ENCODE measurements around the gene CCDC146. TPM values are rescaled to one million over a fixed set of nuclear protein-coding genes. Genes with fewer than 3 reads are reported as not detected.
A peak's percentile ranks its signal among the peaks of the same experiment; 100 is the strongest.
"Not testable (repeated sequence)": the region's sequence is repeated elsewhere in the genome, so short reads cannot be mapped to it uniquely, and the experiment has no call there.

Gene CCDC146
- total RNA-seq, 1 donor from 2014 or later: 4.3 TPM

DNA sequence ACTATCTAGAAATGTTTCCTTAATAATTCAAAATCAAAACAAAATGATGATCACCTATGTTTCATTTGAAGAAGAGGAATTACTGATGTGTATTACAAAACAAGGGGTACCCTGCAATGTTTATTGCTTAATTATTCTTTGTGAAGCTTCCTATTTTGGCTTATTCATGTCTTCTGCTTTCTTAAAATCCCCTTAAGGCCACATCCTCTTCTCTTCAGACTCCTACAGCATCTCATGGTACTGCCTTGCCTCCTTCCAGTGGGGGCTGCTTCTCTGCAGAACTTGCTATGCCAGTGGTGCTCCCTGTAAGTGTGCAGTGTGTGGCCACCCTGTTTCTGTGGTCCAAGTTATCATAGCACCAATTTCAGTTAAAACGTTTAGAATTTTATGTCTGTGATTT, 35.0 kb downstream of the CCDC146 start:
- TF ChIP-seq, protein P1, sequence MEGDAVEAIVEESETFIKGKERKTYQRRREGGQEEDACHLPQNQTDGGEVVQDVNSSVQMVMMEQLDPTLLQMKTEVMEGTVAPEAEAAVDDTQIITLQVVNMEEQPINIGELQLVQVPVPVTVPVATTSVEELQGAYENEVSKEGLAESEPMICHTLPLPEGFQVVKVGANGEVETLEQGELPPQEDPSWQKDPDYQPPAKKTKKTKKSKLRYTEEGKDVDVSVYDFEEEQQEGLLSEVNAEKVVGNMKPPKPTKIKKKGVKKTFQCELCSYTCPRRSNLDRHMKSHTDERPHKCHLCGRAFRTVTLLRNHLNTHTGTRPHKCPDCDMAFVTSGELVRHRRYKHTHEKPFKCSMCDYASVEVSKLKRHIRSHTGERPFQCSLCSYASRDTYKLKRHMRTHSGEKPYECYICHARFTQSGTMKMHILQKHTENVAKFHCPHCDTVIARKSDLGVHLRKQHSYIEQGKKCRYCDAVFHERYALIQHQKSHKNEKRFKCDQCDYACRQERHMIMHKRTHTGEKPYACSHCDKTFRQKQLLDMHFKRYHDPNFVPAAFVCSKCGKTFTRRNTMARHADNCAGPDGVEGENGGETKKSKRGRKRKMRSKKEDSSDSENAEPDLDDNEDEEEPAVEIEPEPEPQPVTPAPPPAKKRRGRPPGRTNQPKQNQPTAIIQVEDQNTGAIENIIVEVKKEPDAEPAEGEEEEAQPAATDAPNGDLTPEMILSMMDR (IDR thresholded peaks at IDR 0.05): no peak
- intact Hi-C loops (cut with DNase I): no loop called here
- DNase-seq (no peak), ATAC-seq (peak; percentile 90)
- no peak overlapping the region for H3K27ac ChIP-seq
- H3K9me3 ChIP-seq: no peaks in the 10 kb centered on the region
- no peak overlapping the region for H3K4me3 ChIP-seq
- H3K36me3 ChIP-seq: no peaks in the 10 kb centered on the region
- H3K4me1 ChIP-seq: no peaks in the 10 kb centered on the region
- H3K27me3 ChIP-seq: no peaks in the 10 kb centered on the region

DNA sequence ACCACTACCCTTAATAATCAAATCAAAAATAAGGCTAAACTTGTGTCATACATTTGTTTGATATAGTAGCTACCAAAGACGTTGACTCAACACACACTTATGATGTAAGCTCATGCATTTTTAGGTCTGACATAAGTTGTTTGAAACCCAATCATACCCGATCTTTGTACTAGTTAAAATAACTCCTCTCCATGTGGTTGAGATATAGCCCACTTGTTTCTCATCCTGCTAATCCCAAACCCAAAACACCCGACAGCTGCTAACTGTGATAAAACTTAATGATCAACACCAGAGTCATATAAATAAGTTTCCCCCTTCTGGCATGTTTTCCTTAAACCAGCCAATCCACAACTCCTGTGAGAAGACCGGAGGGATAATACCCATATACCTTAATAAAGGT, 48.7 kb downstream of the CCDC146 start:
- intact Hi-C loops (cut with DNase I); H3K9me3 ChIP-seq; H3K4me3 ChIP-seq; ATAC-seq; H3K27me3 ChIP-seq; H3K27ac ChIP-seq; H3K4me1 ChIP-seq; DNase-seq; H3K36me3 ChIP-seq: not testable (repeated sequence)

DNA sequence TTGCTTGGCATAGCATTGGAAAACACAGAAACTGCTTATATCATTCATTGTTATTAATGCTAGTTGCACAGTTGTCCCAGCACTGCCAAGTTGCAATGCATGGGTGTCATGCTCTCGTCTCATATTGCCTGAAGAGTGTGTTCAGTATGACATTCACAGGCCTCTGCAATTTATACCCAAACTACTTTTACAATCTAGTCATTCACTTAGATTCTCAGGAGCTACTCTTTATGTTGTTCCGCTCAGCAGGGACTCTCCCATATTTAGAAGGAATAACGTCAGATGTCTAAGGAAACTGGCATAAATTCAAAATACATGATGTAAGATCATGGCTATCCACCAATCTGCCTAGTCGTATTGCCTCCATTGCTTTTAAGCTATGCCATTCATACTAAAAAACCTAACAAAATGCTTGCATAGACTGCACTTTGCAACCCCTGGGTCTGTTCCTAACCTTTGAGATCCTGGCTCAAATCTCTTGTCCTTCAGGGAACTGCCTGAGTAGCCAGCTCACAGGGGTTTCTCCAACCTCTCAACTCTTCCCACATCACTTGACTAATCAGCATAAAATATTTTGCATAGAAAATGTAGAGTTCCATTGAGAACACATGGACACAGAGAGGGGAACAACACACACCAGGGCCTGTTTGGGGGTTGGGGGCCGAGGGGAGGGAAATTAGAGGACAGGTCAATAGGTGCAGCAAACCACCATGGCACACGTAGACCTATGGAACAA, 50.2 kb downstream of the CCDC146 start:
- H3K27me3 ChIP-seq; DNase-seq; H3K9me3 ChIP-seq; H3K36me3 ChIP-seq; ATAC-seq; H3K4me3 ChIP-seq; intact Hi-C loops (cut with DNase I); H3K27ac ChIP-seq; H3K4me1 ChIP-seq: not testable (repeated sequence)

DNA sequence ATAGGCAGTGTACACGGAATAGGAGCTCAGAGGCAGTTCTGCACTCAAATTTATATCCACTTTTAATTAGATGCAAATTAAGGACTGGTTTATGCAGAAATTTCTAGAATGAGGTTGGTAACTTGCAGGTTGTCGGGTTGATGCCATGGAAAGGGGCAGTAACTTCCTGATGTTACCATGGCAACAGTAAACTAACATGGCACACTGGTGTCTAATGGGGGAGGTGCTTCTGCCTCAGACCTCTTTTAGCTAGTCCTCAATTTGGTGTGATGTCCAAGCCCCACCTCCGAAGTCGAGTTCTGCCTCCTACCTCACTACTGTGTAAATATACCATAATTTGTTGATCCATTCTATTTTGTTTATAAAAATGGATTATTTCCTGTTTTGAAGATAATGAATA, 52.0 kb downstream of the CCDC146 start:
- ATAC-seq; DNase-seq; H3K4me3 ChIP-seq; H3K27ac ChIP-seq; H3K36me3 ChIP-seq; intact Hi-C loops (cut with DNase I); H3K9me3 ChIP-seq; H3K4me1 ChIP-seq; H3K27me3 ChIP-seq: not testable (repeated sequence)

DNA sequence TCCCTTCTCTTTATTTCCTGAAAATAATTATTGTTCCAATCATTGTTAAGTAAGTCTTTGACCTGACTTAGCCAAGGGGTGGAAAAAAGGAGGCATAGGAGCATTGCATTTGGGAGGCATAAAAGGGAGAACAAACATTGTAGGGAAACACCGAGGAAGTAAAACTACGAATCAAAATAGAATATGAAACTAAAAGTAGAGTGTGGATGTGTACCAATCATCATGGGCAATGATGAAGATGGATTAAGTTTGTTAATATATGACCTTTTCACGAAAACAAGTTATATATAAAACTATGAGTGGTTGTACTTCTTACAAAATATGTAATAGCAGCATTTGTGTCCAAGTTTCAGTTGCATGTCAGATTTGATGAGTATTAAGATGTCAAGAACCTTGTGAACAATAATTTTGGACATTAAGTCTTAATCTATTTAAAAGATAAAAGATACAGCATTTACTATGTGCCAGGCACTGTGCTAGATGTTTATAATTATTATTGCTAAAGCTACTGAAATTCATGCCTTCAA, 52.9 kb downstream of the CCDC146 start:
- H3K9me3 ChIP-seq; H3K36me3 ChIP-seq; intact Hi-C loops (cut with DNase I); H3K27ac ChIP-seq; H3K4me1 ChIP-seq; ATAC-seq; H3K4me3 ChIP-seq; DNase-seq; H3K27me3 ChIP-seq: not testable (repeated sequence)

DNA sequence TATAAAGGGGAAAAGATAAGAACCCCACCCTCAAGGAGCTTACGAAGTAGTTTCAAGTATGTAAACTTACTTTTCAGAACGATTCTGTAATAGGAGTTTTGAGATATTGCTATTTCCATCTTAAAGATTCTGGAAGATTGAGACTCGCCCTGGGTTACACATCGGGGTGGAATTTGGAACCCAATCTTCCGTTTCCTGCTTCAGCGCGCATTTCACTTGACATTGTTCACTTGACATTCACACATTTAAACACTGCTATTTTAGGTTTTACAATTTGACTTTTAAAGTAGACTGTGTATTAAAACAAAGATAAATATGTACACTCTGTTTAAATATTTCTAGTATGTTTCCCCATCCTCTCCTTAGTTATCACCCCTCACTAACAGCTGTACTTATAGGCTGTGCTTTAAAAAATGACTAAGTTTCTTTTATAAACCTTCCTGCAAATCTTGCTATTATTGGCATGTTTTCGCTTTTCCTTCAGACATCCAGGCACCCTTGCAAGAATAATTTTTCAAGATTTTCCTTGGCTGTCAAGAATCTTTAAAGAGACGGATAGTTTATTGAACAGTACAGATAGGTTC, 55.0 kb downstream of the CCDC146 start:
- ATAC-seq; H3K36me3 ChIP-seq; H3K4me1 ChIP-seq; H3K9me3 ChIP-seq; H3K27me3 ChIP-seq; DNase-seq; intact Hi-C loops (cut with DNase I); H3K4me3 ChIP-seq; H3K27ac ChIP-seq: not testable (repeated sequence)

DNA sequence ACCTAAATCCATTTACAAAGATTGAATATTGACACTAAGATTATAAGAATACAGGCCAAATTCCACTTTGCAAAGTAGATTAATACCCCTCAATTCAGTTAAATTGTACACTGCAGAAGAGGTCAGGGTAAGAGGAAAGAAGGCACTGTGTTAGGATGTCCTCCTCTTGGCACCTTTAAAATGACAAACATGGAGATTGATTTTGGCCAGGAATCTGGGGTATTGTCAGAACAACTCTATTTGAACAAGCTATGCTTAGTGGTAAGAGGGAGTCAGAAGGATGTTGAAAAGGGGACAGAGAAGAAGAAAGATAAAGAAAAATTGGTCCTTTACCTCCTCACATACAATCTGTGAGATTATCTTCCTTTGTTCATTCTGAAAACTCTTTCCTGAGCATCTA, 55.6 kb downstream of the CCDC146 start:
- H3K27ac ChIP-seq; H3K36me3 ChIP-seq; DNase-seq; intact Hi-C loops (cut with DNase I); H3K27me3 ChIP-seq; H3K9me3 ChIP-seq; H3K4me3 ChIP-seq; H3K4me1 ChIP-seq; ATAC-seq: not testable (repeated sequence)

DNA sequence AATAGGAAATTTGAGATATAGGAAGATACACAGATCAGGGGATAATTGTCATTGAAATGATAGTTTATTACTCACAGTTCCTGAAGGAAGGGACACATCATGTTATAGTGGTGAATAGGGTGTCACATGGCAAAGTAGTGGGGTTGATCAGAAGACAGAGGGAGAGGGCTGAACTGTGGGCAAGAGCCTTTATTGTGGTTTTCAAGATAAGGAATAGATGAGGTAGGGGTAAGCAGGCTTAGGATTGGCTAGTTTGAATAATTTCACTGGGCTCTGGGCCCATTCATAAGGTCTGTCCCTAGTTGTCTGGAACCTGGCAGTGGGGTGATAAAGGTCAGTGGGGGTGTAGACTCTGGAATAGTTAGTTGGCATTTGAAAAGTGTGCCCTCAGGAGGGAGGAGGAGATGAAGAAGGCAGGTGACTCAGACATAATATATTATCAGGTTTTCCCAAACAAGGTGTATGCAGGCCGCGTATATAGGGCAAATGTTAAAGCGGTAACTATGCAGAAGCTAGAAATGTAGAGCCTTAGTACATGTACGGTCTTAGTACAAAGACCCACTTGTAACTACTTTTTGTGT, 58.7 kb downstream of the CCDC146 start:
- intact Hi-C loops (cut with DNase I): no loop called here
- Histone ChIP-seq H3K36me3 (no peaks in the 10 kb centered on the region), H3K27me3 (no peaks in the 10 kb centered on the region), H3K4me1 (peaks cover 7% of the 10 kb centered on the region), H3K9me3 (no peaks in the 10 kb centered on the region), H3K4me3 (no peak overlapping the region), H3K27ac (no peak overlapping the region)
- TF ChIP-seq, protein P1 (IDR thresholded peaks at IDR 0.05): no peak
- no peak for ATAC-seq
- DNase-seq: no peak

All from upper lobe of right lung (tissue), 1 donor.